H54 (cell line): ENCODE data around the gene DDX41.

Experiments
- DNase-seq: peaks from one replicate; pipeline ENCODE4 v3.0.0; 2011; ENCODE audit warnings: low spot score, mixed read lengths; ENCODE audit not compliant: insufficient read length
- FAIRE-seq: peaks from 3 replicates; lab custom pipeline; 2011; peaks lifted over from hg19 to GRCh38; lab: Jason Lieb, UNC
- POLR2A ChIP-seq: IDR thresholded peaks from 2 replicates; pipeline ENCODE4 v1.6.1; 2011; ENCODE audit warnings: low read depth, mild to moderate bottlenecking, low read length

Gene DDX41

DNA sequence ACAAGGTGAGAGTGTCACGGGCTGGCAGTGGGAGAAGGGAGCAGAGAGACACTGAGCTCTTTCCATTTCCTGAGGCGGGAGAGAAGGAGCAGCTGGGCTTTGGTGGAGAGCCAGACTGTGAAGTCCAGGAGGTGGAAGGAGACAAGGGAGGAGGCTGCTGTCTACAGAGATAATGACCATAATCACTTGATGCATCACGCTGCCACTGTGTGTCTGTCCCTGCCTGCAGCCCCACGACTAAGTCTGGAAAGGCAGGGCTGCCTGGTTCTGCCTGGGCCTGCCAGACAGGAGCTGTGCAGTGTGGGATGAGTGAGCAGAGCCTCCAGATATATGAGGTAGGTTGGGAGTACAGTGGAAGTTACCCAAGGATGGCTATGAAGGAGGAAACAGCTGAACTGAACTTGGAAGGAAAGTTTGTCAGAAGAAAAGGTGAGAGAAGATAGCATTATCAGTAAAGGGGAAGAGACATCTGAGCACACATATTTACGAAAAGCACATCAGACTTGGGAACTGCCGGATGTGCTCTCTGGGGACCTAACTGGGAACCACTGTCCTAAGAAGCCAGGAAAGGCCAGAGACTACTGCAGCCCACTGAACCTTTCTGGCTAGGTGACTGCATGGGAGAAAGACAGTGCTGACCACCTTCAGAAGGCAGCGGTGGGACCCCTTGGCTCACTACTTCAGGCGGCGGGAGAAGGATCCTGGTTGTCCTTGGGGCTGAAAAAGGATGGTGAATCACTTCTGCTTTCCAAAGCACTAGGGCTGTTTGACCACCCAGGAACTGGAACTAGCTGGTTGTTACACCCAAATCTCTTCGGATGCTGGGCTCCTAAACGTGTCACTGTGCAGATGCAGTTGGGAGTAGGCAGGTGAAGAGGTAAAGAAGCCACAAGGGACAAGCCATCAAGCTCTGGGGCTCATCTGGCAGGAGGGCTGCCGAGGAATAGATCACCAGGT is 12.8 kb upstream of the DDX41 start:
- DNase-seq (no peak), FAIRE-seq (no peak)
- no peak for TF ChIP-seq POLR2A

DNA sequence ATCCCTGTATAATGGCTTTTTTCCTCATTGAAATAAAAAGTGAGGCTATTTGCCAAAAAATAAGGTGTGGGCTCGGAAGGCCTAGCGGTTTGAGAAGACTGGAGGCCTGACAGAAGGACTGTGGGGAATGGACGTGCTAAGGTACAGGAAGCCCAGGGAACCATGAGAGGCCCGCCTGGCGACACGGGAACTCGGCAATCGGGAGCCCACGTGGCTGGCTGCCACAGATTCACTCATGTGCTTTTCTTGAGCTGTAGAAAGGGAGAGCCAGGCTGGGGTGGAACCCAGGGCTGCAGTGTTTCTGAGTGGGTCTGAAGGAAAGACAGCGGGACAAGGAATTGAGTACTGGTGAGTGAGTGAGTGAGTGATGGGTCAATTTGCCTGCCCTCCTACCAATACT is 11.9 kb upstream of the DDX41 start:
- DNase-seq, result no peak
- TF ChIP-seq POLR2A, result no peak
- FAIRE-seq, result no peak

- no peak for FAIRE-seq
- TF ChIP-seq POLR2A, result no peak
- no peak for DNase-seq
Measured at GRCh38 chr5:177527595-177527994, 10.8 kb upstream of the DDX41 start.

DNA sequence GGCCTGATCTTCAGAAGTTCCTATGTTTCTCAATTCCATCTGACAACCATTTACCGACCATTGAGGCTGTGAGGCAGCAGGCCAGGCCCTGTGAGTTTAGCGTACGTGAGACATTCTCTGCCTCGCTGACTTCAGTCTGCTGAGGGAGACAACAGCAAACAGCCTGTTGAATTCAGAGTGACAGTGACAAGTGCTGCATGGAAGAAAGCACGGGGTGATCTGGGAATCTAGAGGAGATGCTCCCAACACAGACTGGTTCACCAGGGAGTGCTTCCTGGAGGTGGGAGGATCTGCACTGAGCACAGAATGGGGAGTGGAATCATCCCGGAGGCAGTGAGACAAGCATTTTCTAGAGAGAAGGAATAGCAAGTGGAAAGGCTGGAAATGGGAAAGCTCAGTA is 10.0 kb upstream of the DDX41 start:
- TF ChIP-seq POLR2A, result no peak
- DNase-seq (no peak), FAIRE-seq (no peak)

DNA sequence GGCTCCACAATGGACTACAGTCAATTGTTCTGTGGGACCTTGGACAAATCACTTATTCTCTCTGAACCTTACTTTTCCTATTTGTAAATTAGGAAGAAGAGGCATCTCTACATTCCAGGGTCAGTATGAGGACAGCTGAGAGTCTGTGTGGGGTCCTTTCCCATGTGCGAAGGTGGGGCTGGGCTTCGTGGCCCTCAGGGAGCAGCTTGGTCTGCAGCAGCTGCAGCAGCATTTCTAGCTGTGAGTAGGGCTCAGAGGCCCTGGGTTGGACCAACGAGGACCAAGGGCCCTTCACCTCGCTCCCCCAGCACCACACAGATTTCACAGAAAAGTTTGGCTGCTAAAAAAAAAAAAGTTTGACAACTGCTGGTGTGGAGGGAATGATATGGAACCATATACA is 9.4 kb upstream of the DDX41 start:
- TF ChIP-seq POLR2A, result no peak
- DNase-seq, result no peak
- no peak for FAIRE-seq

GRCh38 chr5:177524941-177525655 is 8.3 kb upstream of the DDX41 start:
- no peak for DNase-seq
- no peak for TF ChIP-seq POLR2A
- FAIRE-seq, result no peak

- no peak for TF ChIP-seq POLR2A
- no peak for DNase-seq
- no peak for FAIRE-seq
Measured at GRCh38 chr5:177524539-177524900, 7.8 kb upstream of the DDX41 start.

- FAIRE-seq (no peak), DNase-seq (no peak)
- TF ChIP-seq POLR2A, result no peak
Measured at GRCh38 chr5:177523711-177524538, 7.2 kb upstream of the DDX41 start.

- TF ChIP-seq POLR2A, result no peak
- DNase-seq (no peak), FAIRE-seq (no peak)
Measured at GRCh38 chr5:177520916-177521513, 4.3 kb upstream of the DDX41 start.

- TF ChIP-seq POLR2A, result no peak
- DNase-seq, result no peak
- no peak for FAIRE-seq
Measured at GRCh38 chr5:177520271-177520670, 3.5 kb upstream of the DDX41 start.

DNA sequence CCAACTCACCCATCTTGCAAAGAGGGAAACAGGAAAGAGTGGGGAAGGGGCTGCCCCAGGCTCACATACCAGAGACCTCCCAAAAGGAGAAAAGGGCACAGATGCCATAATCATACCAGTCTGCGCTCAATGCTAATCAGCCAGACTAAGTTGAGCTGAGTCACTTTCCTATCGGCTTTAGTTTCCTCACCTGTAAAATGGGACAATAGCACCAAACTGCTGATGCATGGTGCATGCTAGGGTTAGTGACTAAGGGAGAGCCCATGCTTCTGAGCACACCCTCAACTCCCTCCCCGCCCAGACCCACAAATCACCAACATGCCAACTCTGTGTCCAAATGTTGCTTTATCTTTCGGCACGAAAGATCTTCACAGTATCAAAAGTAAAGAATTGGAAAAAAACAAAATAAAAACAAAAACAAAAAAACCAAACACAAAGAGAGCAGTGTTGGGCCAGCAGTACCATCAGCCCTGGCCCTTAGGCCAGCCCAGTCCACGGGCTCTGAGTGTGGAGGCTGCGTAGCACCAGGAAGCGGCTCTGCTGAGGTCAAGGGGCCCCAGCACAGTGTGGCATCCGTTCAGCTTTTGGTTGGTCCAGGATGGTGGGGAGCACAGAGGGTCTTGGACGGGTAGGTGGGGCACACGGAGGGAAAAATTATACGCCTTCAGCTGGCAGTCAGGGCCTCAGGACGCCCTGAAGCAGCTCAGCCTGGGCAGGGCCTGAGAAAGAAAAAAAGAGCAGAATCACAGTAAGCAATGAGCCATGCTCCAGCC is 2.9 kb upstream of the DDX41 start:
- no peak for FAIRE-seq
- no peak for TF ChIP-seq POLR2A
- DNase-seq, result no peak

- FAIRE-seq (no peak), DNase-seq (no peak)
- TF ChIP-seq POLR2A, result no peak
Measured at GRCh38 chr5:177515580-177515979, 1.2 kb downstream of the DDX41 start.

DNA sequence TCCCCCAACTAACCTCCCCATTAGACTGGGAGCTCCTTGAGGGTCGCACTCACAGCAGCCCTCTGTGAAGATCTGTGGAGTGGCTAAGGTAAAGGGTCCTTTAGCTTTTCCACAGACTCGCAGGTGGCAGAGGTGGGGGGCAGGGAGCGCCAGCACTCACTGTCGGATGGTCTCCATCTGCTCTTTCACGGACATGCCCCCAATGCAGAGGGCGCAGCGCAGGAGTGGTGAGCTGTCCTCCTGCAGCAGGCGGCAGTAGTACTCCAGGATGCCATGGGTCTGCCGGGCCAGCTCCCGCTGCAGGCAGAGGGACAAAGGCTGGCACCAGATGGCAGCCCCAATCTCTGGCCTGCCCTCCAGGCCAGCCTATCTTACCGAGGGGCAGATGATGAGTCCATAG is 2.2 kb downstream of the DDX41 start:
- no peak for TF ChIP-seq POLR2A
- no peak for DNase-seq
- no peak for FAIRE-seq
